Activated T-helper 9 cell treated with anti-CD3 and anti-CD28 coated beads, Interleukin-2, amount 50 U/mL, for 16 hours (primary cell): Measurements from ENCODE around the gene ABHD12.
"Not testable (repeated sequence)": the region's sequence is repeated elsewhere in the genome, so short reads cannot be mapped to it uniquely, and the experiment has no call there.

Experiments used
- DNase-seq: peaks from one replicate; pipeline ENCODE4 v3.0.0-alpha.2; 2020; ENCODE audit warnings: low read depth

Gene ABHD12

DNA sequence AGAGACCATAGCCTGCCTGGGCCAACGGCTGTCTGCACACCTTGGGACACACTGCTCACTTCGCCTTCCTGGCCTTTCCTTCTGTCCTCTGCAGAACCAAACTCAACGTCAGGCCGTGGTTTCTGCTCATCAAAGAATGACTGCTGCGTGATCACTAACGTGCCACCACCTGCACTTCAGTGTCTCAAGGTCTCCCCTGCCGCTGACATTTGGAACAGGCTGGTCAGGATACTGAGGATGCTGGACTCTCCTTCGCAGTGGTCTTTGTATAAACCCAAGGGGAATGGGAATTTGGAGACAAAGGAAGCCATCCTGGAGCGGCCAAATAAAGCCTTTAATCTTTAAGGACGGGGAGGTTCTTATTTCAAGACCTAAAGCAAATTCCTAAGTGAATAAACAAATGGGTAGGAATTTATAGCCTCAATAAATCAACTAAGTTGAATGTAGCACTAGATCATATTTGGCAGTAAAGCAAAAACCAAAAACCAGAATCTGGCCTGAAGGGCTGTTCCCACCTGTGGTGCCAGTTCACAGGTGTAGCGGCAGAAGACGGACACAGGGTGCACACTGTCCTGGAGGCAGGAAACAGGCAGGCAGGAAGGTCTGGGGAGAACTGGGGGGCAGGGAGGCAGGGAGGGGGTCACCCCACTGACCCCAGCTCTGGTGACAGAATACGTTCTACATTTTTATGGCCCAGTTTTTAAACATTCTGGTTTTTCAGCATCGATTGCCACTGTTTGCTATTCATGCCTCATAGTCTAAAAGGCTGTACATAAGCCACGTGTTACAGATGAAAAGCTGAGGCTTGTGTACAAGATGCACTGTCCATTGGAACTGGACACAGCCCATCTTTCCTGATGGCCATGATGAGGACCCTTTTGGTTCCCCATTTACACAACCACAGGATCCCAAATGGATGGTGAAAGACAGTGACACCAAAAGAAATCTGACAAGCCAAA is 36.6 kb downstream of the ABHD12 start:
- no peak for DNase-seq

DNA sequence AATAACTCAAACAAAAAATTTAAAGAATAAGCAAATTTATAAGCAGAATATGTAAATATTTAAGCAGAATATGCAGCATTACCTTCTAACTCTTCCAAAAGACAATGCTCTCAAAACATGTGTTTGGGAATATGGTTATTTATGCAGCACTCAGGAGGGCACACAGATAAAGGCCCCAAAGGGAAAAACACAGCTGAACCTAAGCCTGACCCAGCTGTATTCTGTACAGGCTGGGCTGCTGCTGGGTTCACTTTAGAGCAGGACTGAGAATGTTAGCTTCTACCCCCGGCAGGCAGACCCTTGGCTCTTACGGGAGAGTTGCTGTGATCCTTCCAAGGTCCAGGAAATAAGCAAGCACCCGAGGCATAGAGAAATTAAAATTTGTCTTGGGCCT is 37.3 kb downstream of the ABHD12 start:
- DNase-seq: no peak

DNA sequence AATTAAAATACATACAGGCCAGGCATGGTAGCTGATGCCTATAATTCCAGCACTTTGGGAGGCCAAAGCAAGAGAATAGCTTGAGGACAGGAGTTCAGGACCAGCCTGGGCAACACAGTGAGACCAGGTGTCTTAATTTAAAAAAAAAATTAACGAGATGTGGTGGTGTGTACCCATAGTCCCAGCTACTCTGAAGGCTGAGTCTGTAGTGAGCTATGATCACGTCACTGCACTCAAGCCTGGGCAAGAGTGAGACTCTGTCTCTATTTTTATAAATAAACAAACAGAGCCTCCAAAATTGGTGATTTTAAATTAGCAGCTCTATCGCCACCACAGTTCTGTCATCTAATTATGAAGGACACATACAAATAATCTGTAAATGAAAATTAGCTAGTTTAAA is 37.9 kb downstream of the ABHD12 start:
- no peak for DNase-seq

DNA sequence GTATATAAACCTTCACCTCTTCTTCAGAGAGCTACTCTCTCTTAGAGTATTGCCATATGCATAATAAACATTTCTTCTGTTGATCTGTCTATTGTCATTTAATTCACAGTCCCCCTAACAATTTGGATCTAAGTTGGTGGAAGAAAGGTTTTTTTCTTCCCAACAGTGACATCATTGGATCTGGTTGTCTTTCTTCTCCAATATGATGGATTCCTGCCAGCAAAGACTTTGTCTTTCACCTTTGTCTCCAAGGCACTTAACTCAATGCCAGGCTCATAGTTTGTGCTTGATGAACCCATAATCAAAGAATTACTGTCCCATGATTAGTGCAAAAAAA is 39.6 kb downstream of the ABHD12 start:
- no peak for DNase-seq

DNA sequence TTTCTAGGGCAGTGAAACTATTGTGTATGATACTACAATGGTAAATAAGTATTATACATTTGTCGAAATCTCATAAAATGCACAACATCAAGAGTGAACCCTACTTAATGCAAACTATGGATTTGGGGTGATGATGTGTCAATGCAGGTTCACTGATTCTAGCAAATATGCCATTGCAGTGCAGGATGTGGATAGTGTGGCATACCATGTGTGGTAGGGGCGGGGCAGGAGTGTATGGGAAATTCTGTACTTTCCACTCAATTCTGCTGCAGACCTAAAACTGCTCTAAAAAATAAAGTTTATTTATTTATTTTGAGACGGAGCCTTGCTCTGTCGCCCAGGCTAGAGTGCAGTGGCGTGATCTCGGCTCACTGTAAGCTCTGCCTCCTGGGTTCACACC is 44.3 kb downstream of the ABHD12 start:
- DNase-seq: no peak

DNA sequence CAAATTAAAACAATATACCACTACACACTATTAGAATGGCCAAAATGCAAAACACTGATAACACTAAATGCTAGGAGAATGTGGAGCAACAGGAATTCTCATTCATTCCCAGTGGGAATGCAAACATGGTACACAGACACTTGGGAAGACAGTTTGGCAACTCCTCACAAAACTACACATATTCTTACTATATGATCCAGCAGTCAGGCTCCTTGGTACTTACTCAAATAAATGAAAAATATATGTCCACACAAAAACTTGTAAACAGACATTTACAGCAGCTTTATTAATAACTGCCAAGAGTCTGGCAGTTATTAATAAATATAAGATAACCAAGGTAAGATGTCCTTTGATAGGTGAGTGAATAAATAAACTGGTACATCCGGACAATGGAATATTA is 44.9 kb downstream of the ABHD12 start:
- DNase-seq: no peak

DNA sequence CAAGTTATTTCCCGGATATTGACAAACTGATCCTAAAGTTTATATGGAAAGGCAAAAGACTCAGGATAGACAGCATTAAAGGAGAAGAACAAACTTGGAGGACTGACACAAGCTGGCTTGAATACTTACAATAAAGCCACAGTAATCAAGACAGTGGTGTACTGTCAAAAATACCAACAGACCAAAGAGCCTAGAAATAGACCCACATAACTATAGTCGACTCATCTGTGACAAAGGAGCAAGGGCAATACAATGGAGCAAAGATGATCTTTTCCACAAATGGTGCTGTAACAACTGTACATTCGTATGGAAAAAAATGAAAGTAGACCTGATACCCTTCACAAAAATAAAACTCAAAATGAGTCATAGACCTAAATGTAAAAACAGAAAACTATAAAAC is 46.0 kb downstream of the ABHD12 start:
- no peak for DNase-seq

DNA sequence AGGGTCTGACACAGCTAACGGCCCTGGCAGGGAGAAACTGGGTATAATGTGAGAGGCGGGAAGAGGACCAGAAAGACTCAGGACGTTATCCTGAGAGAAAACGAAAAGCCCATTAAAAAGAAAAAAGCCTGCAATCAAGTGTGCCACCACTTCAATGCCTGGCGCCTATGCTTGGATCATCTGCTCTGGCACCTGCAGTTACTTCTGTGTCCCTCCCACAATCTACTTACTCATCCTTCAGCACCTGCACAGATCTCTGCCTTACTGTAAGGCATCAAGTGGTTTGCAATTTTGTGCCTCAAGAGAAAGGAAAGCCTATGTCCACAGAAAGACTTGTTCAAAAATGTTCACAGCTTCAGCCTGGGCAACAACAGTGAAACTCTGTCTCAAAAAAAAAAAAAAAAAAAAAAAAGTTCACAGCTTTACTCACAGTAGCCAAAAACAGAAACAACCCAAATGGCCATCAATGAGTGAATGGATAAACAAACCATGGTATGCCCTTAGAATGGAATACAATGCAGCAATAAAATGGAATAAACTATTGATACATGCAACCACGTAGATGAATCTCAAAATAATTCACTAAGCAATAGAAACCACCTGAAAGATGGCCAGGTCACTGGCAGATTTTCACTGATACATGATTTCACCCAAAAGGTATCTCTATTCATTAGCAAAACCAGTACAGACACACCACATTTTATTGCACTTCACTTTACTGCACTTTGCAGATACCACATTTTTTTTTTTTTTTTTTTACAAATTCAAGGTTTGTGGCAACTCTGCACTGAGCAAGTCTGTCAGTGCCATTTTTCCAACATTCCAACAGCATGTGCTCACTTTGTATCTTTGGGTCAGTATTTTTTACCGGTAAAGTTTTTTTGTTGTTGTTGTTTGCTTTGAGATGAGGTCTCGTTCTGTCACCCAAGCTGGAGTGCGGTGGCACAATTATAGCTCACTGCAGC is 48.6 kb downstream of the ABHD12 start:
- DNase-seq: no peak

DNA sequence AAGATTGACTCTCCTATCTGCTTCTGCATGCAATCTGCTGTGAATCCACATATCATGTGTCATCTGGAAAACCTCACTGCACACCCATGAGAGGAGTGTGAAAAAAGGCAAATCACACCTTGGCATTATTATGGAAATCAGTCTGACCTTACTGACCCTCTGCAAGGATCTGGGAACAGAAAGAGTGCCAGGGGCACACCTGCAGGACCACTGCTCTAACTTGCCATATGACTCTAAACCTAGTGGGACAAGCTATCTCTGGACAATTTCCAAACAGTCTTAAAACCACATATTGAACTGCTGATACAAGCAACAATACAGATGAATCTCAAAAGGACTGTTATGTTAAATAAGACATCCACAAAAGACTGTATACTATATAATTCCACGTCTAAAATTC is 50.3 kb downstream of the ABHD12 start:
- no peak for DNase-seq

DNA sequence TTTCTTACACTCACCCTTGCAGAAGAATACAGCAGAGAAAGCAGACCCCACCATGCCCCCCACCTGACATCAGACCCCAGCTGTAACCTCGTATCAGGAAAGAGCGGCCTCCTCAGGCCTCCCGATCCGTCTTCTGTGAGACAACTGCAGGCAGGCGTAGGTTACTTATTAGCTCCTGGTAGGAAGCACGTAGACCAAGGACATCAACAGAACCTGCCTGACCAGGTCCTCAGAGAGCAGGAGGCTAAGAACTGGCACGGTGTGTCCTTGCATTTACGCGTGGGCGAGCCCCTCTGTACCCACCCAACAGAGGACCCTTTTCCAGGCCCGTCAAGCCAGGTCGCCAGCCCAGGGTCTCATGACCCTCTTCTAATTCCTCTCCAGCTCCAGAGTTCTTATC is 51.0 kb downstream of the ABHD12 start:
- DNase-seq: no peak

DNA sequence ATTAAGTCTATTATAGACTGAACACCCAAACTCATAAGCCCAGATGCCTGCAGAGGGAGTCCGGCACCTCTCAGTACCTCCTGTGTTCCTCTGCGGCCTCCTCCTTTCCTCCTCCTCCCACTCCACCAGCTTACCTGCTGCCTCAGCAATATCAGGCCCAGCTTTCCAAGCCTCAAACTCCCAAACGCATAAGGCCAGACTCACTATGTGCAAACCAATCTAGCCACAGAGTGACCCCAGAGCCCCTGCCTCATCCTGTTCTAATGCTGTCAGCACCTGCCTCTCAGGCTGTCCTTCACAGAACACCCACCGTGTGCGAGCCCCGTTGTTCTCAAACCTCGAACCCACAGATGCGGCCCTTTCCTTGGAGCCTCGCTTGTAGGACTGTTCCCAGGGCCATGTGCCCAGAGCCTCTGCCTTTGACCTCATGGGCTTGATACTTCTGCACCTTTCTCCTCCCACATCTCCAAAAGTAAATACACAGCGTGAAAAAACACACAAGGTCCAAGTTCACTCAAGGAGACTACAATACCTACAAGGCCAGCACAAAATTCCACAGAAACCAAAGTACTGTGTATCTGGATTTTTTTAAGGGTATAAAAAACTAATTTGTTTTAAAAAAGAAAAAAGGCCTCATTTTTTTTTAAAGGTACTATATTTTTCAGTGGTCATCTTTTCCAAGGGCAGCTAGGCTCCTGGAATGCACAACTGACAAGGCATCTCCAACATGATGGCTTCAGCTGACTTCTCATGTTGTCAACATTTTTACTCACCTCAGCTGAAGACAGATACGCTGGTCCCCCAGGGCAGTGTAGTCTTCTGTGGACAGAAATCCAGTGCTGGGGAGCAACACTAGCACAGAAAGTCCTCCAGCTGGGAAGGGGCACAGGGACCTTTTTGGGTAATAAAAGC is 52.3 kb downstream of the ABHD12 start:
- no peak for DNase-seq

DNA sequence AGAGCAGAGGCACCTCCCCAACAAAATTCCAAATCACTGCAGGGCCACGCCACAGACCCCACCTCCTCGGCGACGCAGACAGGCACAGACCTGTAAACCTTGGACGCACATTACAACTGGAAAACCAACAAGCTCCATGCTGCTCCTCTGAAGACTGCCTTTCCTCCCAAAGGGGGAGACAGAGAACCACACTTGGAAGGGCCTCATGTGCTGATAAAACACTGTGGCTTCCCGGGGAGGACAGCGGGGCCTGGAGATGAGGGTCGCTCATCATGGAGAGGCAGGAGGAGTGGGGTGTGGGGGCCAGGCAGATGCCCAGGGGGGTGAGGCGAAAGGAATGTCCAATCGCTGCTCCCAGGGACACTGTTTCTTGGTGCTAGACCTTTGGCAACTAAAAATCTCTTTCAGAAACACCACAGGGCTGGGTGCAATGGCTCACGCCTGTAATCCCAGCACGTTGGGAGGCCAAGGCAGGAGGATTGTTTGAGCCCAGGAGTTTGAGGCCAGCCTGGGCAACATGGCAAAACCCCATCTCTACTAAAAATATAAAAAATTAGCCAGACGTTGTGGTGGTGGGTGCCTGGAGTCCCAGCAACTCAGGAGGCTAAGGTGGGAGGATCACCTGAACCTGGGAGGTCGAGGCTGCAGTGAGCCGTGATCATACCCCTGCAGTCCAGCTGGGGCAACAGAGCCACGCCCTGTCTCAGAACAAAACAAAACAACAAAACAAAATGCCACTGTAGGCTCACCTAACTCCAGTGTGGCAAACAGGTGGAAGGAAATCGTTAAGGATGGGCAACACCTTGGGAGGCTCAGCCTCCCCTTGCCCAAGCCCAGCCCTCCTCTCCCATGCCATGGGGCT is 53.8 kb downstream of the ABHD12 start:
- DNase-seq: no peak

DNA sequence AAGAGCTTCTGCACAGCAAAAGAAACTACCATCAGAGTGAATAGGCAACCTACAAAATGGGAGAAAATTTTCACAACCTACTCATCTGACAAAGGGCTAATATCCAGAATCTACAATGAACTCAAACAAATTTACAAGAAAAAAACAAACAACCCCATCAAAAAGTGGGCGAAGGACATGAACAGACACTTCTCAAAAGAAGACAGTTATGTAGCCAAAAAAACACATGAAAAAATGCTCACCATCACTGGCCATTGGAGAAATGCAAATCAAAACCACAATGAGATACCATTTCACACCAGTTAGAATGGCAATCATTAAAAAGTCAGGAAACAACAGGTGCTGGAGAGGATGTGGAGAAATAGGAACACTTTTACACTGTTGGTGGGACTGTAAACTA is 55.7 kb downstream of the ABHD12 start:
- DNase-seq: not testable (repeated sequence)

DNA sequence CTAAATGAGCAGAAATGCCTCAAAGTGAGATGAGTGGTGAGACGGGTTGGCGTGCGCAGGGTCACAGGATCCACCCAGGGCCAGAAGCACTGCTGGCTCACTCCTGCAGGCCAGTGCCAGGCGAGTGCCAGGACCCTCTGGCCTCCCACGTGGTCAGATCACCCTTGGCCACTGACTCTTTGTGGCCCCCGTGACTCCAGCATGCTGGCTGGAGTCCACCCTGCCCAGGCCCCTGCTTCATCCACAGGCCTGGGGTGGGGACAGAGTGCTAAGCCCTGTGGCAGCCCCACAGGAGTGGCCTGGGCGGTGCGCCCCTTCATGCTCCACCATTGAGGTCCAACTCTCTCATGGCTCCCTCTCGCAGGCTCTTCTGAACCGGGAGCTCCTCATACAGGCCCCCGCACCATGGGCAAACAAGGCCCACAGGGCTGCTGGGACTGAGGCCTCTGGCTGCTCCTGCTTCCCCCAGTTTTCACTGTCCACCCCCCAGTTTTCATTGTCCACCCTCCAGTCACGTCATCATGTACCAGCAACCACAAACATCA is 61.6 kb downstream of the ABHD12 start:
- DNase-seq: no peak

DNA sequence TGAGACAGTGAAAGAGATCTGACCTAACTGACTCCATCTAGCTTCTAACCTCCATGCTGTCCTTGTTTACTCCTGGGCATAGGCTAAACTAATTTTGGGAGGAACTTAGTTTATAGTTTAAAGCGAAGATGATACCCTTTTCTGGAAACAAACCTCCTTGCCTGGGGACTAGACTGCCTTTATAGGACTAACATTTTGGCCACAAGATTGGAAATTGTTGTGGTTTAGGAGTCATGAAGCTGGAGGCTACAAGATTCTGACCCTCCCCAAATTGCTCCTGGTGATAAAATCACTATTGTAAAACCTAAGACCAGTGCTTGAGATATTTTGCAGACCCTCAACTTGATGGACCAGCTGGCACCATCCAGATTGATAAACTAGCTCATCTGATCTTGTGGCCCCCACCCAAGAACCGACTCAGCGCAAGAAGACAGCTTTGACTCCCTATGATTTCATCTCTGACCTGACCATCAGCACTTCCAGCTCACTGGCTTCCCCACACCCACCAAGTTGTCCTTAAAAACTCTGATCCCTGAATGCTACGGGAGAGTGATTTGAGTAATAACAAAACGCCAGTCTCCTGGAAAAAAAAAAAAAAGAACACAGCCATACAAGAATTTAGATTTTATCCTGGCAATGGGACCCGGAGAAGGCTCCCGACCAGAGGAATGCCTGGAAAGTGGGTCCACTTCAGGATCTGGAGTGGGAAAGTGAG is 63.0 kb downstream of the ABHD12 start:
- no peak for DNase-seq

DNA sequence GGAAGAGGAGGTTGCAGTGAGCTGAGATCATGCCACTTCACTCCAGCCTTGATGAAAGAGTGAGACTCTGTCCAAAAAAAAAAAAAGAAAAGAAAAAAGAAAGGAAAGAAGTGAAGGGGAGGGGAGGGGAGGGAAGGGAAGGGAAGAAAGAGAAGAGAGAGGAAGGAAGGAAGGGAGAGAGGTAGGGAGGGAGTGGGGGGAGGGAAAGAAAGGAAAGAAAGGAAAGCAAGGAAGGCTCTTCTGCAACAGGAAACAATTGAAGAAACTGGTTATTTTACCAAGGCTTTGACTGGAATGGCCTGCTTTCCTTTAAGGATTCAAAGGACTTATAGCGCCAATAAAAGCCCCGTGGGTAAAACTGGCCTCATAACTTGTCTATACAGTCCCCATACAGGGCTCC is 64.6 kb downstream of the ABHD12 start:
- DNase-seq: no peak

DNA sequence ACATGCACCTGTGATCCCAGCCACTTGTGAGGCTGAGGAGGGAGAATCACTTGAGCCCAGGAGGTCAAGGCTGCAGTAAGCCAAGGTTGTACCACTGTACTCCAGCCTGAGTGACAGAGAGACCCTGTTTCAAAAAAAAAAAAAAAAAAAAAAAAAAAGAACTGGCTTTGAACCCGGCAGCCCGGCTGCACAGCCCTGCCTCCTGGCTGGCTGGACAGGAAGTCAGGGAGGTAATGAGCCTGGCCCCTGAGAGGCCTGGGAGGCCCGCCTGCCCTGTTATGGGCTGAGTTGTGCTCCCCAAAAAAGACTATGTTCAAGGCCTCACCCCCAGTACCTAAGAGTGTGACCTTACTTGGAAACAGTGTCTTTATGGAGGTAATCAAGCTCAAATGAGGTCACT is 65.6 kb downstream of the ABHD12 start:
- DNase-seq: no peak

DNA sequence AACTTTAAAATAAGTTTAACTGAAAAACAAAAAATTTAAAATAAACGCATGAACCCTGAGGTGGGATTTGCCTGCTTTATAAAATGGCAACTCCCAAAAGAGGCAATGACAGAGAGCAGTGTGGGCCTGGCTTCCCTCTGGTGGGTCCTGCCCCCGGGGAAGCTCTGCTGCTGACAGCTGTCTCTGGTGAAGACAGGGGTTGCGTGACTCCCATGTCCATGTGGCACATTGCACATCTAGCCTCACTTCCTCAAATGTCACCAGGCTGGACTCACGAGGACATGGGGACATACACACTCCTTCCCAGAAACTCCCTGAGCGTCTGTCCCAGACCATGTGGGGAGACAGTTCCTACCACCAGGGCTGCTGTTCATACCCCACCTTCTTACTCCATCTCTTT is 66.2 kb downstream of the ABHD12 start:
- no peak for DNase-seq

DNA sequence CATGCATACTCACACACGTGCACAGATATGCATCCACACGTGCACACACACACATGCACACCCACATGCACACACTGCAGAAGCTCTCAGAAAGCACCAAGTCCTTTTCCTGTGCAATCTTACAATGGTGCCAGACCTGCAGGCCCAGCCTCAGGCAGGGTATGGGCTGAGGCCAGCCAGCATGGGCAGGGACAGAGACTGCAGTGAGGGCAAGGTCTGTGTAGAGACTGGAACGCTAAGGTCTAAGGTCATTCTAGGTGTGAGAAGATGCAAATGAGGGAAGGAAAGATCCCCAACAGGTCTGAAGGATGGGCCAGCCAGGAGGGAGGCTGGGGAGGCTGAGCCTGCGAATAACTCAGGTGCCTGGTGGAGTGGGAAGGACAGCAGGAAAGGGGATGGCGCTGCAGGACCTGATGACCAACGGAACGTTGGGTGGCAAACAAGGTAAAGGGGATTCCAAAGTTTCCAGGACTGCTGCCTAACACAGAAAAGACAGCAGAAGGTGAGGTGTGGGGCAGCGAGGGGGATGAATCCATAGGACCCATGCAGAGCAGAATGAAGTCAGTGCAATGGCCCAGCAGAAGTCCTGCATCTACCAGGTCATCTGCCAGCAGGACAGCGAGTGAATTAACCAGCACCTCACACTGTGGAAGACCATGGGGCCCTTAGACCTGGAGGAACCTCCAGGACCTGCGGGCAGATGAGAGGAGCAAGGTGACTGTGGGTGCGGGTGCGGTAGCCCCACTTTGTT is 67.0 kb downstream of the ABHD12 start:
- DNase-seq: no peak
